H1 (cell line): ENCODE data around the gene SPAG17. TPM values are rescaled to one million over a fixed set of nuclear protein-coding genes. Genes with fewer than 3 reads are reported as not detected.

Experiments
- CTCF ChIA-PET: fragments of 300-600 bp; sonication (Branson Sonifier 250); formaldehyde crosslinking; loops from one replicate; lab custom pipeline; 2021; ENCODE audit not compliant: partially characterized antibody; lab: Charles Lee
- POLR2A ChIA-PET: fragments of 300-600 bp; sonication (Branson Sonifier 250); formaldehyde crosslinking; loops from one replicate; lab custom pipeline; 2021; ENCODE audit warnings: inconsistent platforms; ENCODE audit not compliant: partially characterized antibody; lab: Charles Lee
- DNase-seq, 2 experiments: peaks; one replicate each; pipeline versions ENCODE4 v3.0.0 to v3.0.0-alpha.2; 2010 to 2022; ENCODE audit warnings: low spot score in 2 of 2, low read depth in 1 of 2, mixed read lengths in 1 of 2
- FAIRE-seq: peaks from 2 replicates; lab custom pipeline; 2011; peaks lifted over from hg19 to GRCh38; lab: Jason Lieb, UNC
- H2AFZ ChIP-seq: 2 replicates; pipeline ENCODE4 v1.8.1; 2012; ENCODE audit warnings: low read length, inconsistent platforms
- H2AK5ac ChIP-seq: 2 replicates; pipeline ENCODE4 v1.6.1; 2013; ENCODE audit warnings: low read depth, low read length
- H2BK120ac ChIP-seq: replicated peaks from 2 replicates; pipeline ENCODE3; 2013; ENCODE audit warnings: low read depth, low read length, inconsistent platforms
- H2BK12ac ChIP-seq: 2 replicates; pipeline ENCODE4 v1.6.1; 2013; ENCODE audit warnings: low read depth, low read length
- H2BK15ac ChIP-seq: 2 replicates; pipeline ENCODE4 v1.6.1; 2013; ENCODE audit warnings: low read length
- H2BK20ac ChIP-seq: 2 replicates; pipeline ENCODE4 v1.6.1; 2013; ENCODE audit warnings: low read length
- H2BK5ac ChIP-seq: 2 replicates; pipeline ENCODE4 v1.6.1; 2013; ENCODE audit warnings: low read depth, low read length
- H3K14ac ChIP-seq: 2 replicates; pipeline ENCODE4 v1.6.1; 2013; ENCODE audit warnings: inconsistent platforms; ENCODE audit not compliant: insufficient read length
- H3K18ac ChIP-seq: 2 replicates; pipeline ENCODE4 v1.6.1; 2013; ENCODE audit warnings: low read length; ENCODE audit errors: extremely low read depth
- H3K23ac ChIP-seq: 2 replicates; pipeline ENCODE4 v1.6.1; 2013; ENCODE audit warnings: inconsistent platforms; ENCODE audit not compliant: insufficient read length
- H3K23me2 ChIP-seq: 2 replicates; pipeline ENCODE4 v1.6.1; 2013; ENCODE audit warnings: low read depth, low read length
- H3K27ac ChIP-seq: 2 replicates; pipeline ENCODE4 v1.6.1; 2011; ENCODE audit warnings: low read depth, low read length, inconsistent platforms
- H3K27me3 ChIP-seq, 4 experiments: replicated peaks in 1 of 4; 1 replicate in 1 of 4; 2 replicates in 3 of 4; pipeline versions ENCODE4 v1.6.1 to v1.8.1; 2011 to 2013; ENCODE audit warnings: low read length in 3 of 4, mild to moderate bottlenecking in 3 of 4, inconsistent platforms in 2 of 4, mixed read lengths in 2 of 4, moderate library complexity in 1 of 4; ENCODE audit not compliant: control insufficient read depth in 3 of 4, insufficient read depth in 3 of 4; ENCODE audit errors: extremely low read depth in 1 of 4
- H3K36me3 ChIP-seq, 4 experiments: 2 replicates each; pipeline versions ENCODE4 v1.6.1 to v1.8.1; 2011 to 2013; ENCODE audit warnings: mild to moderate bottlenecking in 4 of 4, low read length in 3 of 4, moderate library complexity in 2 of 4, control low read depth in 1 of 4, inconsistent platforms in 1 of 4; ENCODE audit not compliant: insufficient read depth in 4 of 4, control insufficient read depth in 2 of 4
- H3K4ac ChIP-seq: replicated peaks from 2 replicates; pipeline ENCODE3; 2013; ENCODE audit warnings: low read length, low read depth, mixed read lengths, inconsistent platforms; ENCODE audit not compliant: insufficient read length
- H3K4me1 ChIP-seq, 4 experiments: replicated peaks in 1 of 4; 1 replicate in 1 of 4; 2 replicates in 3 of 4; pipeline versions ENCODE4 v1.6.1 to v1.8.1; 2011 to 2013; ENCODE audit warnings: low read length in 3 of 4, inconsistent platforms in 2 of 4, mixed read lengths in 1 of 4; ENCODE audit not compliant: insufficient read depth in 4 of 4, control insufficient read depth in 3 of 4
- H3K4me2 ChIP-seq, 2 experiments: 2 replicates each; pipeline versions ENCODE4 v1.6.1 to v1.8.1; 2011 to 2013; ENCODE audit warnings: low read depth in 2 of 2, low read length in 2 of 2, control low read depth in 1 of 2, inconsistent platforms in 1 of 2, mild to moderate bottlenecking in 1 of 2; ENCODE audit not compliant: insufficient read depth in 1 of 2
- H3K4me3 ChIP-seq, 4 experiments: fragments of 200-600, 300-600 bp in 1 of 4; sonication (generic), shearing (Covaris generic), sonication (Bioruptor Twin) in 1 of 4; 2 replicates each; pipeline versions ENCODE4 v1.5.1 to v1.8.1; 2011 to 2016; ENCODE audit warnings: low read length in 4 of 4, low read depth in 3 of 4, control low read depth in 2 of 4, inconsistent platforms in 2 of 4, mild to moderate bottlenecking in 2 of 4, mixed read lengths in 1 of 4, moderate library complexity in 1 of 4; ENCODE audit not compliant: insufficient read depth in 2 of 4; ENCODE audit errors: extremely low read depth in 1 of 4
- H3K56ac ChIP-seq: replicated peaks from 2 replicates; pipeline ENCODE3; 2013; ENCODE audit warnings: low read depth, mild to moderate bottlenecking, mixed read lengths, low read length, inconsistent platforms; ENCODE audit not compliant: insufficient read length
- H3K79me1 ChIP-seq: 2 replicates; pipeline ENCODE4 v1.6.1; 2013; ENCODE audit warnings: low read depth, low read length, control low read depth
- H3K79me2 ChIP-seq, 2 experiments: 2 replicates each; pipeline versions ENCODE4 v1.6.1 to v1.8.1; 2012 to 2013; ENCODE audit warnings: low read length in 2 of 2, mild to moderate bottlenecking in 2 of 2, inconsistent platforms in 1 of 2; ENCODE audit not compliant: insufficient read depth in 2 of 2, control insufficient read depth in 1 of 2
- H3K9ac ChIP-seq, 4 experiments: replicated peaks in 1 of 4; 1 replicate in 1 of 4; 2 replicates in 3 of 4; pipeline versions ENCODE4 v1.6.1 to v1.8.1; 2011 to 2013; ENCODE audit warnings: low read depth in 3 of 4, low read length in 3 of 4, control low read depth in 2 of 4, mild to moderate bottlenecking in 2 of 4, moderate library complexity in 2 of 4, inconsistent platforms in 1 of 4; ENCODE audit errors: extremely low read depth in 1 of 4
- H3K9me3 ChIP-seq, 2 experiments: 2 replicates each; pipeline versions ENCODE4 v1.6.1 to v1.8.1; 2012 to 2013; ENCODE audit warnings: mild to moderate bottlenecking in 2 of 2, moderate library complexity in 2 of 2, control low read depth in 1 of 2, inconsistent platforms in 1 of 2, low read depth in 1 of 2, low read length in 1 of 2, mixed read lengths in 1 of 2; ENCODE audit not compliant: insufficient read depth in 2 of 2
- H4K20me1 ChIP-seq, 2 experiments: replicated peaks in 1 of 2; 2 replicates each; pipeline versions ENCODE3 to v1.8.1; 2011 to 2013; ENCODE audit warnings: inconsistent platforms in 2 of 2, low read length in 2 of 2, mild to moderate bottlenecking in 1 of 2; ENCODE audit not compliant: insufficient read depth in 2 of 2, control insufficient read depth in 1 of 2
- H4K5ac ChIP-seq: 2 replicates; pipeline ENCODE4 v1.6.1; 2013; ENCODE audit warnings: low read length, low read depth, mixed read lengths, inconsistent platforms; ENCODE audit not compliant: insufficient read length
- H4K8ac ChIP-seq: 2 replicates; pipeline ENCODE4 v1.8.0; 2013; ENCODE audit warnings: mild to moderate bottlenecking, moderate library complexity, low read length, inconsistent platforms; ENCODE audit not compliant: insufficient read depth; ENCODE audit errors: extremely low read depth
- H4K91ac ChIP-seq: replicated peaks from 2 replicates; pipeline ENCODE3; 2013; ENCODE audit warnings: low read length, mixed read lengths, inconsistent platforms; ENCODE audit not compliant: insufficient read length
- EGR1 ChIP-seq: IDR thresholded peaks from 2 replicates; pipeline ENCODE4 v1.6.1; 2011; ENCODE audit warnings: low read depth, low read length, borderline replicate concordance
- EZH2 ChIP-seq: fragments of 200-600 bp; sonication (generic); IDR thresholded peaks from 2 replicates; pipeline ENCODE4 v1.7.1; 2012; ENCODE audit warnings: low read depth, mild to moderate bottlenecking, moderate library complexity, low read length, inconsistent platforms; ENCODE audit not compliant: severe bottlenecking
- WGBS, 2 experiments: shearing (Covaris generic) in 1 of 2; methylation state at CpG; one replicate each; pipeline versions ENCODE4 v1.1.6 to v1.1.7; 2013 to 2015; ENCODE audit warnings: low lambda C conversion rate in 2 of 2, mixed read lengths in 2 of 2, inconsistent platforms in 1 of 2, low coverage in 1 of 2, missing lambda C conversion rate in 1 of 2; ENCODE audit not compliant: insufficient replicate concordance in 2 of 2, insufficient coverage in 1 of 2, insufficient read length in 1 of 2; ENCODE audit errors: extremely low coverage in 1 of 2, missing lambda C conversion rate in 1 of 2; 5-methylcytosine and 5-hydroxymethylcytosine counted together
- polyA plus RNA-seq, 7 experiments: library from polyadenylated mRNA; depleted of rRNA in 3 of 7; stranded (reverse) in 5 of 7; unstranded in 2 of 7; fragments of >200 nt in 5 of 7; fragments of 200-250 nt in 2 of 7; gene quantifications; 1 replicate in 5 of 7; 2 replicates in 1 of 7; 4 replicates in 1 of 7; pipeline versions ENCODE4 v1.2.1 to v1.2.3, GENCODE V29; 2011 to 2013; ENCODE audit warnings: missing spikeins in 2 of 7, mixed read lengths in 2 of 7
- total RNA-seq: library from RNA; stranded (reverse); fragmentation: NEBNext Ultra II Directional; extraction: Animal tissue kit (Norgen Biotek cat#: 25700); gene quantifications from 2 replicates; pipeline ENCODE4 v1.2.1, GENCODE V29; 2021

Gene SPAG17
- total and polyA plus RNA-seq, 2 of the 8 experiments (the other 6 are each of a cell fraction or from before 2014, with no cell fraction given): 0.56 to 0.62 TPM

DNA sequence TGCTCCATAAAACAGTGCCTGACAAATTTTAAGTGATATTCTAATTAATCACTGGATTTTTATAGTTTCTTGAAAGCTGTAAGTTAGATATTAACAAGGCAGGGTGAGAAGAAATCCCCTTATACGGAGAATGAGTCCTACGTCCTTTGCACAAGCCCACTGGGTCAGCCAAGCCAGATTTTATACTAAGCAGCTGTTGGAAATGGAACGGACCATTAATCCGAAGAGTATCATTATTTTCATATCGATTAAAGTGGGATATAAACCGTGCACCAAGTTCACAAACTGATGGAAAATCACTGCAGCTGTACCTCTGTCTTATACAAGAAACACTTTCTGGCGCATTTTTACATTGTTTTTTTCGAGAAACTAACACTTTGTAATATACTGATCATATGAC, 35.2 kb downstream of the SPAG17 start:
- no peak for FAIRE-seq
- Histone ChIP-seq H2BK5ac (no peak overlapping the region), H3K14ac (no peak overlapping the region), H2BK15ac (no peak overlapping the region), H4K8ac (no peak overlapping the region), H3K9ac (no peak overlapping the region), H2BK12ac (no peak overlapping the region), H3K23me2 (no peaks in the 10 kb centered on the region), H2AFZ (no peak overlapping the region), H2AK5ac (no peak overlapping the region), H4K20me1 (no peaks in the 10 kb centered on the region), H2BK20ac (no peak overlapping the region), H4K5ac (no peak overlapping the region), H3K36me3 (no peaks in the 10 kb centered on the region), H3K4me3 (no peak overlapping the region), H3K79me1 (no peaks in the 10 kb centered on the region), H3K4me2 (no peak overlapping the region), H3K18ac (no peak overlapping the region), H3K56ac (no peak overlapping the region), H2BK120ac (no peak overlapping the region), H3K27me3 (no peaks in the 10 kb centered on the region)
- 87% methylated on average over 8 of the region's 8 CpGs; no CpG with 5 or more reads in 1 of the 2 experiments for WGBS, 2 experiments
- ChIA-PET CTCF (no interaction called here), POLR2A (no interaction called here)
- no peak for DNase-seq
- no peak for TF ChIP-seq EGR1
- TF ChIP-seq EZH2: no peak
- TF ChIP-seq, all 59 proteins: peak for 0
- no peaks in the 10 kb centered on the region for H3K9me3 ChIP-seq
- no peak overlapping the region for H3K4ac ChIP-seq
- no peaks in the 10 kb centered on the region for H3K4me1 ChIP-seq
- H3K79me2 ChIP-seq: no peaks in the 10 kb centered on the region
- H3K27ac ChIP-seq: no peak overlapping the region
- no peak overlapping the region for H4K91ac ChIP-seq
- no peak overlapping the region for H3K23ac ChIP-seq
